Limb (tissue), 2 donors: Measurements from ENCODE around the gene EIF5A2.
"Not testable (repeated sequence)": the region's sequence is repeated elsewhere in the genome, so short reads cannot be mapped to it uniquely, and the experiment has no call there.

Experiments
- DNase-seq, 2 donors: peaks; one replicate each; pipeline ENCODE4 v3.0.0-alpha.2; 2016; ENCODE audit errors: extremely low spot score in 2 of 2

The EIF5A2 gene

DNA sequence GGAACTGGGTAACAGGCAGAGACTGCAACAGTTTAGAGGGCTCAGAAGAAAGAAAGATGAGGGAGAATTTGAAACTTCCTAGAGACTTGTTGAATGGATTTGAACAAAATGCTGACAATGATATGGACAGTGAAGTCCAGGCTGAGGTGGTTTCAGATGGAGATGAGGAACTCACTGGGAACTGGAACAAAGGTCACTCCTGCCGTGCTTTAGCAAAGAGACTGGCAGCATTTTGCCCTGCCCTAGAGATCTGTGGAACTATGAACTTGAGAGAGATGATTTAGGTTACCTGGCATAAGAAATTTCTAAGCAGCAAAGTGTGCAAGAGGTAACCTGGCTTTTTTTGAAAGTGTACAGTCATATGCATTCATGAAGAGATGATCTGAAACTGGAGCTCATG is 11.7 kb downstream of the EIF5A2 start:
- no peak for DNase-seq

- DNase-seq = not testable (repeated sequence)
These were observed 12.1 kb downstream of the EIF5A2 start for GRCh38 chr3:170896333-170896732.

GRCh38 chr3:170893895-170894294 is 14.5 kb downstream of the EIF5A2 start:
- no peak for DNase-seq

GRCh38 chr3:170889630-170890029 is 18.8 kb downstream of the EIF5A2 start:
- peak in 1 of 2 donors; percentile 48 for DNase-seq

DNA sequence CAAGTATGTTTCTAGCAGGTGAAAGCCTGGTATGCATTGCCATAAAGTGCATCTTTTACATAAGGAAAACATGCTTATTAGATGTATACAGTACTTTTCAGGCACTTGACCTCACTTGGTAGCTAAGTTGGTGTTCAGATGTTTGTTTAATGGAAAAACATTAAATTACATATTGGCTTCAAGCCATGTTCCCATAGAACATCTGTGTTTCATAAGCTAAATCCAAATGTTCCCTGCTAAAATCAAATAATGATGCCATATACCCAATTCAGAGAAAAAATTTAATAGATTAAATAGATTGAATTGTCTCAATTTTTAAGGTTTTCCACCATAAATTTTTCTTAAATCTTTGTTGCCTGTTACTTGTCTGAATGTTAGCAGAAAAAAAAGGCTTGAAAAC is 19.3 kb downstream of the EIF5A2 start:
- peak in 1 of 2 donors; percentile 10 for DNase-seq

DNA sequence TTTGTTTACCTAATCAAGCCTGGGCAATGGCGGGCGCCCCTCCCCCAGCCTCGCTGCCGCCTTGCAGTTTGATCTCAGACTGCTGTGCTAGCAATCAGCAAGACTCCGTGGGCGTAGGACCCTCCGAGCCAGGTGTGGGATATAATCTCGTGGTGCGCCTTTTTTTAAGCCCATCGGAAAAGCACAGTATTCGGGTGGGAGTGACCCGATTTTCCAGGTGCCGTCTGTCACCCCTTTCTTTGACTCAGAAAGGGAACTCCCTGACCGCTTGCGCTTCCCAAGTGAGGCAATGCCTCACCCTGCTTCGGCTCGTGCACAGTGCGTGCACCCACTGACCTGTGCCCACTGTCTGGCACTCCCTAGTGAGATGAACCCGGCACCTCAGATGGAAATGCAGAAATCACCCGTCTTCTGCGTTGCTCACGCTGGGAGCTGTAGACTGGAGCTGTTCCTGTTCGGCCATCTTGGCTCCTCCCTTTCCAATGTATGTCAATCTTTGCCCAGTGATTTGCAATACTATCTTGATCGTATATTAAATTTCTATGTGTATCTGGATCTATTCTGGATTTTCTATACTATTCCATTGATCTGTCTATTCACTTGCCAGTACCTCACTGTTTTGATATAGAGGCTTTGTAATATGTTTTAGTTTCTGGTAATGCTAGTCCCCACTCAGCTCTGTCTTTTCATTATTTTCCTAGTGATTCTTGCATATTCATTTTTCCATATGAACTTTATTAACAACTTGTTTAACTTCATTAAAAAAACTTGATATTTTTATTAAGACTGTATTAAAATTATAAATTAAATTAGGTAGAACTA is 24.1 kb downstream of the EIF5A2 start:
- DNase-seq = not testable (repeated sequence)

DNA sequence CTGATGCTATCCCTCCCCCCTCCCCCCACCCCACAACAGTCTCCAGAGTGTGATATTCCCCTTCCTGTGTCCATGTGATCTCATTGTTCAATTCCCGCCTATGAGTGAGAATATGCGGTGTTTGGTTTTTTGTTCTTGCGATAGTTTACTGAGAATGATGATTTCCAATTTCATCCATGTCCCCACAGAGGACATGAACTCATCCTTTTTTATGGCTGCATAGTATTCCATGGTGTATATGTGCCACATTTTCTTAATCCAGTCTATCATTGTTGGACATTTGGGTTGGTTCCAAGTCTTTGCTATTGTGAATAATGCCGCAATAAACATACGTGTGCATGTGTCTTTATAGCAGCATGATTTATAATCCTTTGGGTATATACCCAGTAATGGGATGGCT is 29.7 kb downstream of the EIF5A2 start:
- DNase-seq = not testable (repeated sequence)

- not testable (repeated sequence) for DNase-seq
These were observed 31.1 kb downstream of the EIF5A2 start for GRCh38 chr3:170877311-170877710.

DNA sequence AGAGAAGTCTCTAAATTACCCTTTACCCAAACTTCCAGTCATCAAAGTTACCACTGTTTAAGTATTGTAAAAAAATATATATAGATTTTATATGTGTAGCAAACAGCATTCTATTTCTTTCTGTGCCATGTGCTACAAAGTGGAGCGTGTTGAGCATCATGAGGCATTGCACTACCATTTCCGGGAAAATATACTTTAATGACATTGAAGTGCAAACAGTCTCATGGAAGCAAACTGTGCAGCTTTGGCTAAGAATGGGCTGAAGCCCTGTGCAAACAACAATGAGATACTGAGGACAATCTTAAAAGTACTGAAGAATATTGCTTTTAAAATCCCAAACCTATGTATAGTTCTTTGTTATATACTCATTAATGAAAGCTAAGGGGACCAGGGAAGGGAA is 31.9 kb downstream of the EIF5A2 start:
- no peak for DNase-seq

DNA sequence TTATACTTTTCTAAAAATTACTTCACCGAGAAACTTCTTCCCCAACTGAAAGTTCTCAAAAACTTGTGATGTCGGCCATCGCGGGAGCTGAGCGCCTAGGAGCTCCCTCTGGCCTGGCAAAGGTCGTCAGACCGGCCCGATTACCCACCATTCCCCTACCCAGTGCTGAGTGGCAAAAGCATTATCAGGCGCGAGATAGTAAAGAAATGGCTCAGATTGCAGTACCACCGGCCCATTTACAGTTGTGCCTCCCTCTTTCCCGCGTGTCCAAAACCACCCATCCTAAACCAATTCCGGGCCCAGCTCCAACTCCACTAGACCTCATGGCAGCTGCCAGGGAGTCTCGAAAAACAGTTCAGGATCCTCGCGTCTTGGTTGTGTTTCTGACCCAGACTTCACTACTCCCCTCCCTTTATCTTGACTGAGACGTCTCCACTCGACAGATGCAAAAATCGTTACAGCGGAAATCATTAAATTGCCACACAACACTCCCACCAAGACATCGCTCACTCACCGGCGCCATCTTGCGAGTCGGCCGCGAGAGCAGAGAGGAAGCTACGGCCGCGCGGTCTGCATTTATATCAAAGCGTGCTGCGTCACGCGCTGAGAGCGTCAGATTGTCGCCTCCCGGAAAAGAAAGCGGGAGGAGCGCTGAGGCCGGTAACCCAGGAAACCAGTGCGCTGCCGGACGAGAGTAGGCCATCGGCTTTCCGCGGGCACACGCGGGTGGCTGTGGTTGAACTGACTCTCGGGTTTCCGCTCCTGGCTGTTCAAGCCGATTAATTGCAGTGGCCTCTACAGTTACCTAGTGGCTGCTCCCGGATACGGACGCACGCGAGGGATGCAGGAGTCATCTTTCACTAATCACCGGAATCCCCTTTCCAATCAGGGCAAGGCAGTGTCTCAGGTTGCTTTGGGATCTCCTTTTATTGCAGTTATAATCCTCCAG is 38.5 kb downstream of the EIF5A2 start, which contains the start of gene RPL22L1:
TSS of gene RPL22L1 (minus strand) at position 551 of the 949 bp plus-strand sequence. CDS start at position 523, 28 bp downstream.
- peak; percentile 94 to 97 for DNase-seq

GRCh38 chr3:170869239-170869590 is 39.2 kb downstream of the EIF5A2 start:
- DNase-seq = no peak

DNA sequence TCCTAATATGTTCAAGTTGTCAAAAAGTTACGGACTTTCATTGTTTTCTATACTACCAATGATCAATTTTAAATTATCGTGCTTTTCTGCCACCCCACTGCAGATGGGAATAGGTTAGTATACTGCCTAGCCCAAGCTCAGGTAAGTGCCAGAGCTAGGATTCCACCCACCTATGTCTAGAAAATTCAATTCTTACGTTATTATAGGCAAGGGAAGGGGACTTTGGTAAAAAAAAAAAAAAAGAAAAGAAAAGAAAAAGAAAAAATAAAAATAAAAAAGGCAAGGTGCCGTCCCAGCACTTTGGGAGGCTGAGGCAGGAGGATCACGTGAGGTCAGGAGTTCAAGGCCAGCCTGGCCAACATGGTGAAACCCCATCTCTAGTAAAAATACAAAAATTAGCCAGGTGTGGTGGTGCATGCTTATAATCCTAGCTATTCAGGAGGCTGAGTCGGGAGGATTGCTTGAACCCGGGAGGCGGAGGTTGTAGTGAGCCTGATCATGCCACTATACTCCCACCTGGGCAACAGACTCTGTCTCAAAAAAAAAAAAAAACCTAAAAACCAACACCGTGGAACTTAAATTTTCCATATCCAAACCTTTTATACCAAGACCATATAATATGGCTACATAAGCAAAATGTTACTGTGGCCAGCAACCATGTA is 39.7 kb downstream of the EIF5A2 start:
- no peak for DNase-seq

- DNase-seq = no peak
These were observed 41.1 kb downstream of the EIF5A2 start for GRCh38 chr3:170867143-170867937.

DNA sequence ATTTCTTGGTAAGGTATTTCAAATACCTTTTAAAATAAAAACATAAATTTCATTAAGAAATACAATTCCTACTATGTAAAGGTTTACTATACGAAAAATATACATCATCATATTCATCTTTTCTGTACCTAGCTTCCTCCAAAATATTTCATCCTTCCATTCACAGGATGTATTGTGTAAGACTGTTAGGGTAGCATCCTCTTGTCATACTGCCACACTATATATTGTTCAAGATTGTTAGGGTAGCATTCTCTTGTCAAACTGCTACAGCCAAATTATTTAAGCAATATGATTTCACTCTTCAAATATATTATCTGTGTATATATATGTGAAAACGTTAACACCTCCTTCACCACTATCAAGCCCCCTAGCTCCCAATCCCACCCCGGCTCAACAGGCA is 41.9 kb downstream of the EIF5A2 start:
- DNase-seq = no peak

DNA sequence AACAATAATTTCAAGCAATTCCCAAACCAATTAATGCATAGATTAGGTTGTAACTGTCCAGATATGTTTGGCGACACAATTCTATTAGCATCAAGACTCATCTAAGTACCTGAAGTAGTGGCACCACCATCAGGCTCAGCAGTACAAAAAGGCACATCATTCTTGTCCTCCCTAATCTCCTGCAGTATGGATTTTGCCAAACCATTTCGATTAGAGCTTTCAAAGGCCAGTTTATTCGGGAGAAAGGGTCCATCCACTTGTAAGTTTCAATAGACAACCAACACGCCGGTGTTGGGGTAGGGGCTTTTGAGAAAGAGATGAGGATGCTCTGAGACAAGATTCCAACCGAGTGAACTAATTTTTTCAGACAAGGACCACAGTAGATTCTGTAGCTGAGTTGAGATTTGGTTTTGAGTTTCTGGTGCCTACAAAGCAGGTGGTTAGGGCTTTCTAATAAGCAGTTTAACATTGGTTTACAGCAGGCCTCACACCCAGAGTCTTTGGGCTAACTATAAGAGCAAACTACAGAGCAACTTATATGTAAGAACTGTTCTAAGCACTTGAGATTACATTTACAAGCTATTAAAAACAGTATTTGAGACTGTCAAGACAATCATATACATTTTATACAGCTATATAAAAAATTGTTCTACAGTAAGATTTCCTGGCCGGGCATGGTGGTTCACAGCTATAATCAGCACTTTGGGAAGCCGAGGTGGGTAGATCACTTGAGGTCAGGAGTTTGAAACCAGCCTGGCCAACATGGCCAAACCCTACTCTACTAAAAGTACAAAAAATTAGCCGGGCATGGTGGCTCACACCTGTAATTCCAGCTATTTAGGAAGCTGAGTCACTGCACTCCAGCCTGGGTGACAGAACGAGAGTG is 43.0 kb downstream of the EIF5A2 start:
- DNase-seq = no peak

- no peak for DNase-seq
These were observed 43.8 kb downstream of the EIF5A2 start for GRCh38 chr3:170864525-170865208.

GRCh38 chr3:170863816-170864215 is 44.6 kb downstream of the EIF5A2 start:
- no peak for DNase-seq

- DNase-seq = no peak
These were observed 45.6 kb downstream of the EIF5A2 start for GRCh38 chr3:170862618-170863374.

DNA sequence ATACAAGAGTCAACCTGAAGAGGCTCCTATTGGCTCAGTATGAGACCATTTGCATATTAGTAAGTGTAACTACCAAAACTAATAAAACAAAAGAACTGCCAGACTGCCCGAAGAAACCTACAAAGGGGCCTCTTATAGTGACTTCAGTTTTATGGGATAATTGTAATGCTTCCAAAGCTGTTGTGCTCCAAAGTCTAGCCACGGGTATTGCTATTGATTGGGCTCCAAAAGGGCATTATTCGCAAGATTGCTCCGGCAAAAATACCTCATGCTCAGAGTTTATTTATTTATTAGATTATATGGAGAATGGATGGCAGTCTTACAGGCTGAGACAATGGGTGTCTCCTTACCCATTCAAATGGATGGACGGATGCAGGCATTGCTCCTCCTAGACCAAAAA is 49.8 kb downstream of the EIF5A2 start:
- DNase-seq = no peak
